NCI-H1092 (cell line): ENCODE results near the gene TAF11L9.
"Not testable (repeated sequence)": the region's sequence is repeated elsewhere in the genome, so short reads cannot be mapped to it uniquely, and the experiment has no call there.

Source experiments
- DNase-seq: peaks from one replicate; lab custom pipeline; 2025; lab: John Stamatoyannopoulos, UW

The TAF11L9 gene

DNA sequence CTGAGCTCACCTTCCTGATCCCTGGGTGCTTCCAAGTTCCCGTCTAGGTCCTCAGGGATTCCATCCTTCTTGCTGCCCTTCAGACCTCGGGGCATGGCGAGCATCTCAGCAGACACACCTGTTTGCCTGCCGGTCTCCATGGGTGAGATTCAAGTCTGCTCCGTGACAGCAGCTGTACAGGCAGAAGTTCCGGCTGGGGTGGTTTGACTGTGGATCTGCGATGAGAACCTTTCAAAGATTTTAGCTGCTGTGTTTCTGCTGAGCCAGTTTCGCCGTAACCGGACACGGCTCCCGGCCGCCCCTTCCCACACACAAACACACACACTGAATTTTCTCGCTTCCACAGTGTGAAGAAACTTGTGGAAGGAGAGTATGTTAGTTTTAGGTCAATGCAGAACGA is at the start of gene TAF11L9:
TAF11L9 (minus strand) TSS at position 140 of the 400 bp plus-strand sequence.
- not testable (repeated sequence) for DNase-seq

GRCh38 chr5:17634160-17634559 is 40.0 kb upstream of the TAF11L9 start, which contains the start of gene TAF11L14:
TSS of gene TAF11L14 (plus strand) at chr5:17634460.
- DNase-seq, result no peak

- DNase-seq, result not testable (repeated sequence)
Observed at GRCh38 chr5:17631788-17632187, 37.6 kb upstream of the TAF11L9 start, which contains the start of gene TAF11L13. TSS of gene TAF11L13 (plus strand) at chr5:17632088.

- DNase-seq, result no peak
Observed at GRCh38 chr5:17625686-17626085, 31.5 kb upstream of the TAF11L9 start.

GRCh38 chr5:17620627-17621026 is 26.4 kb upstream of the TAF11L9 start:
- no peak for DNase-seq

DNA sequence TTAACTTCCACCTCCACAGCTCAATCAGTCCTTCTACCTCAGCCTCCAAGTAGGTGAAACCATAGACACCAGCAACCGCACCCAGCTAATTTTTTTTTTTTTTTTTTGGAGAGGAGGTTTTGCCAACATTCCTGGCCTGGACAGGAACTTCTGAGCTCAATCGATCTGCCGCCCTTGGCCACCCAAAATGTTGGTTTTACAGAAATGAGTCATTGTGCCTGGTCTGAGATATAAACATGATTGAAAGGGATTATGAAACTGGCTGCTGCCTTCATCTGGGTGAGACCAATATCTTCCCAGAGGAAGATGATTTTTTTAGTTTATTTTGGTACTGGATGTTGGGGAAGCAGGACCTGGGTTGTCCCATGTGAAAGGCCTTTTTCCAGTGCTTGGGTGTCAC is 25.2 kb upstream of the TAF11L9 start:
- DNase-seq, result no peak

DNA sequence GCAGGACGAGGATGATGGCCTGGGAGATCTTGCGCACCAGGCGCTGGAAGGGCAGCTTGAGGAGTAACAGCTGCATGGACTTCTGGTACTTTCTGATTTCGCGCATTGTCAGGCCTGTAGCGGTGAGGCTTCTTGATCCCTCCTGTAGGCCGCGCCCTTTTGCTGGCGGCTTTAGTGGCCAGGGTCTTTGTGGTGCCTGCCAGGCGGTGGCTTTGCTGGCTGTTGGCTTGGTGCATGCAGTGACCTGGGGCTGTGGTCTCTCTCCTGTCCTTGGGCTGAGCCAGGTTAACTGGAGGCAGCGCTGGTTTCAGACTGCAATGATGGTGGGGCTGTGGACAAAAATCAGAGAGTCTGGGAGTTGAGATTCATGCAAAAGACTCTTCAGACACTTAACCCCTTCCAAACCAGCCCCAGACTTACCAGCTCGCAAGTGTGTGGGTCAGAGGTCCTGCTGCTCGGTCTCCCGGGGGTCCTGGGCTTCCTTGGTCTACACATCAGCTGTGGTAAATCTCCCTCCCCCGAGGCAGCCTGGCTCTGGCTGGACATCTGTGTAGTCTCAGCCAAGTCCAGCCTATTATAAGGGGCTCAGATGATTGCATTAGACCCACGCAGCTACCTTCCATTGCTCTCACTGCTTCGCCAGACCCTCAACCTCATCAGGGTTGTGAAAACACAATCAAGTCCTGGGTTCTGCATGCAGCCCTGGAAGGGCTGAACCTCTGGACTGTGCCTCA is 20.8 kb upstream of the TAF11L9 start:
- no peak for DNase-seq

DNA sequence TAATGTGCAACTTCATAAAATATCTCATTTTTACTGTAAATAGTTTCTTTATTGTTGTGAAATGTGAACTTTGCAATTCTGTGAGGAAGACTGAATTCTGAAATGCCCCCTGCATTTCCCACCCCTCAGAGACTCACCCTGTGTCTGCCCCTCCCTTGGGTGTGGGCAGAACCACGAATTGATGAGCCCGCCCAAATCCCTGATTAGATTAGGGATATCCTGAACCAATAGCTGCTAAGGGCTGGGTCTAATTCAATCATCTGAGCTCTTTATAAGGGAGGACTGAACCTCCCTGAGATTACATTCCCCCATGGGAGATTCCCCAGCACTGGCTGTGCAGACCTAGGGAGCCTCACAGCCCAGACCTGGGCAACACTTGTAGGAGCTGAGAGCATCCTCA is 15.9 kb upstream of the TAF11L9 start, which contains the start of gene TAF11L12:
TAF11L12 (plus strand) TSS at position 301 of the 400 bp plus-strand sequence.
- DNase-seq, result not testable (repeated sequence)

DNA sequence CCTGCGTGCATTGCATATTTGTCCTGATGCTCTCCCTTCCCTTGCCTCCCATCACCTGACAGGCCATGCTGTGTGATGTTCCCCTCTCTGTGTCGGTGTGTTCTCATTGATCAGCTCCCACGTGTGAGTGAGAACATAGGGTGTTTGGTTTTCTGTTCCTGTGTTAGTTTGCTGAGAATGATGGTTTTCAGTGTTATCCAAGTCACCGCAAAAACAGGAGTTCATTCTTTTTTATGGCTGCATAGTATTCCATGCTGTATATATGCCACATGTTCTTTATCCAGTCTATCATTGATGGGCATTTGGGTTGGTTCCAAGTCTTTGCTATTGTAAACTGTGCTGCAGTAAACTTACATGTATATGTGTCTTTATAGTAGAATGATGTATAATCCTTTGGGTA is 13.3 kb upstream of the TAF11L9 start:
- DNase-seq, result not testable (repeated sequence)

DNA sequence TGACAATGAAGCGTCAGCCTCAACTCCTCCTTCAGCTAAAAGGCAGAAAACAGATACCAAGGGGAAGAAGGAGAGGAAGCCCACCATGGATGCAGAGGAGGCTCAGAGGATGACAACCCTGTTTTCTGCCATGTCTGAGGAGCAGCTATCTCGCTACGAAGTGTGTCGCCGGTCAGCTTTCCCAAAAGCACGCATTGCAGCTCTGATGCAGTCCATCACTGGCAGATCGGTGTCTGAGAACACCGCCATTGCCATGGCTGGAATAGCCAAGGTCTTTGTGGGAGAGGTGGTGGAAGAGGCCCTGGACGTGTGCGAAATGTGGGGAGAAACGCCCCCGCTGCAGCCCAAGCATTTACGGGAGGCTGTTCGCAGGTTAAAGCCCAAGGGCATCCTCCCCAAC is 10.8 kb upstream of the TAF11L9 start:
- DNase-seq, result no peak

DNA sequence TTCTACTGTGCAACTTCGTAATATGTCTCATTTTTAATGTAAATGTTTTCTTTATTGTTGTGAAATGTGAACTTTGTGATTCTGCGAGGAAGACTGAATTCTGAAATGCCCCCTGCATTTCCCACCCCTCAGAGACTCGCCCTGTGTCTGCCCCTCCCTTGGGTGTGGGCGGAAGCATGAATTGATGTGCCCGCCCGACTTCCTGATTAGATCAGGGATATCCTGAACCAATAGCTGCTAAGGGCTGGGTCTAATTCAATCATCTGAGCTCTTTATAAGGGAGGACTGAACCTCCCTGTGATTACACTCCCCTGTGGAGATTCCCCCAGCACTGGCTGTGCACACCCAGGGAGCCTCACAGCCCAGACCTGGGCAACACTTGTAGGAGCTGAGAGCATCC is 9.7 kb upstream of the TAF11L9 start, which contains the start of gene TAF11L11:
TAF11L11 (plus strand) TSS at position 304 of the 400 bp plus-strand sequence.
- DNase-seq, result not testable (repeated sequence)

GRCh38 chr5:17597728-17598127 is 3.5 kb upstream of the TAF11L9 start, which contains the start of gene TAF11L10:
TSS of gene TAF11L10 (minus strand) at chr5:17597828.
- not testable (repeated sequence) for DNase-seq

GRCh38 chr5:17590860-17591259 is 3.3 kb downstream of the TAF11L9 start, which contains the start of gene TAF11L8:
TSS of gene TAF11L8 (minus strand) at chr5:17590960.
- DNase-seq, result not testable (repeated sequence)

- DNase-seq, result not testable (repeated sequence)
Observed at GRCh38 chr5:17585658-17586057, 8.5 kb downstream of the TAF11L9 start, which contains the start of gene TAF11L7. TSS of gene TAF11L7 (minus strand) at chr5:17585758.
